Activated B cell treated with CpG ODN at 0.5 μM for 24 hours (primary cell): ENCODE measurements around the gene MTSS2. TPM values are rescaled to one million over a fixed set of nuclear protein-coding genes. Genes with fewer than 3 reads are reported as not detected.
"Not testable (repeated sequence)": the region's sequence is repeated elsewhere in the genome, so short reads cannot be mapped to it uniquely, and the experiment has no call there.

Experiments
- ATAC-seq: fragments of 200-7000 bp; cut with Tn5 transposase; one replicate; pipeline ENCODE4 v1.10.0; 2021; ENCODE audit warnings: low read depth, mild to moderate bottlenecking, moderate library complexity
- CTCF ChIA-PET: fragments of 350-600 bp; sonication (Branson Sonifier 250); formaldehyde crosslinking; loops from one replicate; lab custom pipeline; 2021; ENCODE audit warnings: antibody characterized with exemption; lab: Charles Lee
- POLR2A ChIA-PET: fragments of 350-600 bp; sonication (Branson Sonifier 250); formaldehyde crosslinking; loops from one replicate; lab custom pipeline; 2021; ENCODE audit warnings: antibody characterized with exemption; lab: Charles Lee
- DNase-seq: peaks from one replicate; pipeline ENCODE4 v3.0.0; 2022
- H3K27ac Mint-ChIP-seq: one replicate; pipeline ENCODE4 v1.8.0; 2020; ENCODE audit warnings: mixed read lengths
- H3K27me3 Mint-ChIP-seq: one replicate; pipeline ENCODE4 v1.8.0; 2021; ENCODE audit warnings: mixed read lengths
- H3K36me3 Mint-ChIP-seq: one replicate; pipeline ENCODE4 v1.8.0; 2021; ENCODE audit warnings: low read depth, mixed read lengths
- H3K4me1 Mint-ChIP-seq: one replicate; pipeline ENCODE4 v1.8.0; 2021; ENCODE audit warnings: mixed read lengths
- H3K4me3 Mint-ChIP-seq: one replicate; pipeline ENCODE4 v1.8.0; 2020; ENCODE audit warnings: mild to moderate bottlenecking, mixed read lengths
- H3K9me3 Mint-ChIP-seq: one replicate; pipeline ENCODE4 v1.8.0; 2020; ENCODE audit warnings: mixed read lengths
- CTCF ChIP-seq: fragments of 200-600 bp; IDR thresholded peaks from one replicate; pipeline ENCODE4 v1.8.0; 2022; ENCODE audit warnings: antibody characterized with exemption, mild to moderate bottlenecking
- intact Hi-C: fragments of 100-400 bp; cut with micrococcal nuclease; formaldehyde crosslinking; loops from one replicate; pipeline ENCODE4 v1.15.1; 2024
- total RNA-seq: library from RNA; stranded (reverse); gene quantifications from 2 replicates; pipeline ENCODE4 v1.2.3, GENCODE V29; 2022

Gene MTSS2
- total RNA-seq, 1 donor from 2014 or later, result 1.4 TPM

- intact Hi-C loops, result no loop called here
- CTCF ChIA-PET, result no interaction called here
- ATAC-seq, result no peak
Observed at GRCh38 chr16:70677499-70678120, 8.2 kb downstream of the MTSS2 start.

DNA sequence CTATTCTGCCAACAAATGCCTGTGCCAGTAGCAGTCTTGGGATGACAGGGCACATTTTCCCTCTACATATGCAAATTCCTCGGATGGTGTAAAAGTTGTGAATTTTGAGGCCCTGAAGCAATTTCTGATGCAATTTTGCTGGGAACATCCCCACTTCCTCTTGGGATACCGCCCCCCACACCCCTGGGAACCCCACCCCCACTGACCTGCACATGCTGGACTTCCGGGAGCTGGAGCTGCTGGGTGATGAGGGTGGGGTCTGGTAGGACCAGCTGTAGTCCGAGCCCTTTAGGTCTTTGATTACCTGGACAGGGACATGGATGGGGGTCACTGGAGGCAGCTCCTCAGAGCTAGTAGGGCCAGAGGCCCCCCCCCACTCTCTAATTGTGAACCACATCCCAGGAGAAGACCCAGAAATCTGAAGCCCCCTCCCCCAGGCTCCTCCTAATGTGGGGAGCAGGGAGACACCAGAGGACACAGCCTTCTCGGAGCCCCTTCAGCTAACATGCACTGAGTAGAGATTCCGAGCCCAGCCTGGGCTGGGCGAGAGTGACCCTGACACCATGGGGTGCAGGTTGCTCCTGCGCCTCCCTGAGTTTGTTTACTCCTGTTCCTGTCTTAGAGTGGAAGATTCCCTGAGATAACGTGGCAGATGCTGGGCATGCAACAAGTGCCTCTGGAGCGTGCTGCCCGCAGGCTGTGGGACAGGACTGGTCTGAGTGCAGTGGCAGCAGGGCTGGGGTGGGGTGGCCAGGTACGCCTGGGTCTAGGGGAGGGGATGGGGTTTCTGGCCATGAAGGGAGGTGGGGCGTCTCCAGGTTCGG lies 9.0 kb downstream of the MTSS2 start:
- no peak for TF ChIP-seq CTCF
- ATAC-seq (no peak), DNase-seq (no peak)
- no peaks in the 10 kb centered on the region for H3K27me3 Mint-ChIP-seq
- POLR2A ChIA-PET, result no interaction called here
- H3K36me3 Mint-ChIP-seq, result no peaks in the 10 kb centered on the region
- no peak overlapping the region for H3K27ac Mint-ChIP-seq
- no peak overlapping the region for H3K4me3 Mint-ChIP-seq
- CTCF ChIA-PET, result no interaction called here
- H3K9me3 Mint-ChIP-seq, result no peaks in the 10 kb centered on the region
- intact Hi-C loops, result no loop called here
- no peaks in the 10 kb centered on the region for H3K4me1 Mint-ChIP-seq

More at GRCh38 chr16:70677499-70678120, 8.2 kb downstream of the MTSS2 start:
- Mint-ChIP-seq H3K9me3 (no peaks in the 10 kb centered on the region), H3K27me3 (no peaks in the 10 kb centered on the region), H3K4me1 (no peaks in the 10 kb centered on the region), H3K4me3 (no peak overlapping the region), H3K36me3 (no peaks in the 10 kb centered on the region), H3K27ac (no peak overlapping the region)
- DNase-seq, result no peak
- POLR2A ChIA-PET, result no interaction called here
- no peak for TF ChIP-seq CTCF

- Mint-ChIP-seq H3K36me3 (no peaks in the 10 kb centered on the region), H3K4me1 (no peaks in the 10 kb centered on the region), H3K4me3 (no peak overlapping the region), H3K27ac (no peak overlapping the region), H3K27me3 (no peaks in the 10 kb centered on the region), H3K9me3 (no peaks in the 10 kb centered on the region)
- ChIA-PET POLR2A (no interaction called here), CTCF (no interaction called here)
- intact Hi-C loops, result no loop called here
- ATAC-seq (no peak), DNase-seq (no peak)
- no peak for TF ChIP-seq CTCF
Observed at GRCh38 chr16:70675851-70676513, 9.9 kb downstream of the MTSS2 start.

DNA sequence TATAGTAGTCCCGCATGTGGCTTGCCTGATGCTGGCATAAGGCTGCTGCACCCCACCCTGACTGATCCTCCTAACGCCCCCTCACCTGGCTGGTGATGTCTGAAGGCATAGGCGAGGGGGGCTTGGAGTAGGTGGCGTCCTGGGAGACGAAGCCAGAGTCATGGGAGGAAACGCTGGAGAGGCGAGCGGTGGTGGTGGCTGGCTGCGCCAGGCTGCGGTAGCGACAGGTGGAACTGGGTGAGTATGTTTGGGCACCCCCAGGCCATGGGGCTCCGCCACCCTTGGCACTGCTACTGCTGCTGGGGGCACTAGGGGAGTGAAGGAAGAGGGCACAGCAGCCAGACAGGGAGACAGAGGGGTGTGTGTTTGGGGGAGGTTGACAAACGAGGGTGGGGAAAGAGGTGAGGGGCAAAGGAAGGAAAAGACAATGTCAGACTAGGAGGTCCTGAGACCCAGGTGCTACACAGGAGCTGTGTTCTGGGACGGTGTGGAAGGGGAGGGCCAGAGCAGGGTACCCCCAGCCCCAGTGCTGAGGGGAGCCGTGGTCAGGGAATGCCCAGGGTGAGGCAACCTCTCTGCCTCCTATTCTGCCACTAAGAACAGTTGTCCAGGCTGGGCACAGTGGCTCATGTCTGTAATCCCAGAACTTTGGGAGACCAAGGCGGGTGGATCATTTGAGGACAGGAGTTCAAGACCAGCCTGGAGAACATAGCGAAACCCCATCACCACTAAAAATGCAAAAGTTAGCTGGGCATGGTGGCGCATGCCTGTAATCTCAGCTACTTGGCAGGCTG lies 11.4 kb downstream of the MTSS2 start:
- ATAC-seq (no peak), DNase-seq (no peak)
- Mint-ChIP-seq H3K4me1 (no peaks in the 10 kb centered on the region), H3K9me3 (no peaks in the 10 kb centered on the region), H3K27ac (no peak overlapping the region), H3K27me3 (no peaks in the 10 kb centered on the region), H3K4me3 (no peak overlapping the region), H3K36me3 (no peaks in the 10 kb centered on the region)
- intact Hi-C loops, result no loop called here
- ChIA-PET POLR2A (no interaction called here), CTCF (no interaction called here)
- no peak for TF ChIP-seq CTCF

DNA sequence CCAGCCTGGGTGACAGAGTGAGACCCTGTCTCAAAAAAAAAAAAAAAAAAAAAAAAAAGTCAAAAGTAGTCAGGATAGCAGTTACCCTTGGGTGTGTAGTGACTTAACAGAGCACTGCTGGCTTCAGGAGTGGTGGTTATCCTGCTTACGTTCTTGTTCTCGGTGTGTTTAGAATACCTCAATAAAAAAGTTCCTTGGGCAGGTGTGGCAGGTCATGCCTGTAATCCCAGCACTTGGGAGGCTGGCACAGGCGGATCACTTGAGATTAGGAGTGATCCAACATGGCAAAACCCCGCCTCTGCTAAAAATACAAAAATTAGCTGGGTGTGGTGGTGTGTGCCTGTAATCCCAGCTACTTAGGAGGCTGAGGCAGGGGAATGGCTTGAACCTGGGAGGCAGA lies 14.9 kb downstream of the MTSS2 start:
- H3K27me3 Mint-ChIP-seq, H3K4me3 Mint-ChIP-seq, H3K4me1 Mint-ChIP-seq, ATAC-seq, POLR2A ChIA-PET, H3K9me3 Mint-ChIP-seq, H3K27ac Mint-ChIP-seq, intact Hi-C loops, DNase-seq, H3K36me3 Mint-ChIP-seq, CTCF ChIA-PET: not testable (repeated sequence)
